Measurements from ENCODE around the gene MGAT5.

DNA sequence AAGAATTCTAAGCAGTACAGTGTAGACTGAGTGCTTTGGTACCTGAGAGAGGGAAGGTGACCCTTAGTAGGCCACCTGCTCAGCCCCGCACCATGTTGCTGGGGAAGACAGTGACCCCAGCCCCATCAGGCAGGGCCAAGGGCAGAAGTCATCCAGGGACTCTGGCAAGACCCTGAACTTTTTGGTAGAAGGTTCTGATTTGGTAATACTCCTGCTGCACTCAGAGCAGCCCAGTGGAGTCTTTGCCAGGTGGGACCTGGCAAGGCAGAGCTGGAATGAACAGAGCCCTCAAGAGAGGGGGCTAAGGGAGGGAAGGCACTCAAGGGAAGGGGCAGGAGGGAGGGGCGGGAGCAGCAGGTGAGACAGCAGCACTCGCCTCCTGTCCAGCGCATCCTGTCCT lies 191.2 kb downstream of the MGAT5 start:
- TF ChIP-seq POLR2A (IDR thresholded peaks at IDR 0.05) (no peak), POLR2AphosphoS5 (IDR thresholded peaks at IDR 0.05) (no peak), EP300 (IDR thresholded peaks at IDR 0.05) (no peak)
